Measurements from ENCODE around the gene STAC. TPM values are rescaled to one million over a fixed set of nuclear protein-coding genes. Genes with fewer than 3 reads are reported as not detected.
"Not testable (repeated sequence)": the region's sequence is repeated elsewhere in the genome, so short reads cannot be mapped to it uniquely, and the experiment has no call there.

STAC gene
- total RNA-seq, 2 donors from 2014 or later, result 42.5 to 62.3 TPM

DNA sequence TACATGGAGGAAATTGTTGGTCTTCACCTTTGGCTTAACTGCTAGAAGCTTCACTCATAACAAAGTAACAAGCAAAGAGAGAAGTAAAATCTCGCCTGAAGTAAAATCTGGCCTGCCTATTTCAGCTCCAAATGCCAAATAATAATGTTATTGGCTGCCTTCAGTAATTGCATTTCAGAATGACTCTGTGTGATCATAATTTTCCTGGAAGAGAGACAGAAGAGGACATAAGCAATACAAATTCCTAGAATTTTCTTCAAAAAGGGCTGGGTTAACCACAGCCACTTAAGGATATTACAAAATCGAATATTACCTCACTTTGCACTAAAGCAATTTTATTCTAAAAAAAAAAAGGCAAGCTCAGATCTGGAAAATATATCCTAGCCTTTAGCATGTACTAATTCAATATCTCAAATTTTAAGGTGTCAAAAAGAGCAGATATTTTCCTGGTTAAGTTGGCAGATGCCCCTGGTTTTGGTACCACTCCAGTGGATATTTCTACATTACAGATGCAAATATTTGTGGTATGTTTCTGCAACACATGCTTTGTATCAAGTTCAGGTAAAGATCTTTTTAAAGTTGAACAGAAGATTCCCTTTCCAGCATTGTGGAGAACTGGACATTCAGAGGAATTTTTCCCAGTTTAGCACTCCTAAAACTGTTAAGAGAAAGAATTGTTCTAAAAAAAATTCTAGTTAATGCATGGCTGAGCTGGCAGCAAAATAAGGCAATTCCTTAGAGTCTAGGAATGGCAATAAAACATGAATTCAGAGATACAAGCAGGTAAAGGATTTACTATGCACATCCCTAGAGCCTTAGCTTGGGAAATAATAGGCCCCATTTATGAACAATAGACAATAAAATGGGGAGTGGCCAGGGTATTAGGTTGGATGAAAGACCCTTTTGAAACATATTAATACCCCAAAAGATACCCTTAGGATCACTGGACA, 116.7 kb downstream of the STAC start:
- DNase-seq (ENCODE audit: low spot score), result no peak
- Histone ChIP-seq H3K4me1 (ENCODE audit: control insufficient read depth in 1 of 2, low read depth in 2 of 2) (peaks cover 16 to 26% of the 10 kb centered on the region in 2 donors), H3K9me3 (no peaks in the 10 kb centered on the region), H3K27ac (peak overlapping the region in 1 of 2 donors; percentile 10), H3K4me3 (no peak overlapping the region), H3K27me3 (replicated peaks; ENCODE audit: insufficient read depth) (no peaks in the 10 kb centered on the region), H3K36me3 (no peaks in the 10 kb centered on the region)
- TF ChIP-seq CTCF (IDR thresholded peaks at IDR 0.05), result no peak
- no peak for ATAC-seq (ENCODE audit: insufficient number of reproducible peaks, low FRiP score, low read depth)

GRCh38 chr3:36500053-36500452, 119.7 kb downstream of the STAC start:
- not testable (repeated sequence) for H3K27me3 ChIP-seq (replicated peaks; ENCODE audit: insufficient read depth); H3K9me3 ChIP-seq; H3K36me3 ChIP-seq; ATAC-seq (ENCODE audit: insufficient number of reproducible peaks, low FRiP score, low read depth); DNase-seq (ENCODE audit: low spot score); H3K27ac ChIP-seq; H3K4me3 ChIP-seq
- H3K4me1 ChIP-seq (ENCODE audit: control insufficient read depth in 1 of 2, low read depth in 2 of 2), result peaks cover 16 to 21% of the 10 kb centered on the region in 2 donors

DNA sequence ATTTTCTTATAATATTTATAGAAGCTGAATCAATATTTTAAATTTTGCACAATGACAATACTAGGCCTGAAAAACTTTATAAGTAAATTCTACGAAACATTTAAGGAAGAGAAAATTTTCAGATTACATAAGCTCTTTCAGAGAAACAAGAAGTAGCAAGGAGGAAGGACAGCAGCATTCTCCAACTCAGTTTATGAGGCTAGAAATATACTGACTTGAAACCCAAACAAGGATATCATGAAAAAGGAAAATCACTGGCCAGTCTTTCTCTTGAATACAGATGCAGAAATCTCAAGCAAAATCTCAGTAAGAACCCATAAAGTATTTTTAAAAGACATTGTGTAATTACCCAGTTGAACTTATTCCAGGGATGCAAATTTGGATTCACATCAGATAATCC, 121.3 kb downstream of the STAC start:
- peaks cover 9% of the 10 kb centered on the region in 2 donors for H3K4me1 ChIP-seq (ENCODE audit: control insufficient read depth in 1 of 2, low read depth in 2 of 2)
- H3K9me3 ChIP-seq, result no peaks in the 10 kb centered on the region
- DNase-seq (ENCODE audit: low spot score), result no peak
- H3K4me3 ChIP-seq, result no peak overlapping the region
- H3K27me3 ChIP-seq (replicated peaks; ENCODE audit: insufficient read depth), result no peaks in the 10 kb centered on the region
- peaks cover 4% of the 10 kb centered on the region for H3K36me3 ChIP-seq
- no peak overlapping the region for H3K27ac ChIP-seq
- TF ChIP-seq CTCF (IDR thresholded peaks at IDR 0.05), result no peak
- no peak for ATAC-seq (ENCODE audit: insufficient number of reproducible peaks, low FRiP score, low read depth)

- Histone ChIP-seq H3K27ac (no peak overlapping the region), H3K27me3 (replicated peaks; ENCODE audit: insufficient read depth) (no peaks in the 10 kb centered on the region), H3K4me3 (no peak overlapping the region), H3K9me3 (no peaks in the 10 kb centered on the region), H3K4me1 (ENCODE audit: control insufficient read depth in 1 of 2, low read depth in 2 of 2) (no peaks in the 10 kb centered on the region), H3K36me3 (peaks cover 8% of the 10 kb centered on the region)
- ATAC-seq (ENCODE audit: insufficient number of reproducible peaks, low FRiP score, low read depth) (no peak), DNase-seq (ENCODE audit: low spot score) (no peak)
- no peak for TF ChIP-seq CTCF (IDR thresholded peaks at IDR 0.05)
Observed at GRCh38 chr3:36505393-36505792, 125.1 kb downstream of the STAC start.

DNA sequence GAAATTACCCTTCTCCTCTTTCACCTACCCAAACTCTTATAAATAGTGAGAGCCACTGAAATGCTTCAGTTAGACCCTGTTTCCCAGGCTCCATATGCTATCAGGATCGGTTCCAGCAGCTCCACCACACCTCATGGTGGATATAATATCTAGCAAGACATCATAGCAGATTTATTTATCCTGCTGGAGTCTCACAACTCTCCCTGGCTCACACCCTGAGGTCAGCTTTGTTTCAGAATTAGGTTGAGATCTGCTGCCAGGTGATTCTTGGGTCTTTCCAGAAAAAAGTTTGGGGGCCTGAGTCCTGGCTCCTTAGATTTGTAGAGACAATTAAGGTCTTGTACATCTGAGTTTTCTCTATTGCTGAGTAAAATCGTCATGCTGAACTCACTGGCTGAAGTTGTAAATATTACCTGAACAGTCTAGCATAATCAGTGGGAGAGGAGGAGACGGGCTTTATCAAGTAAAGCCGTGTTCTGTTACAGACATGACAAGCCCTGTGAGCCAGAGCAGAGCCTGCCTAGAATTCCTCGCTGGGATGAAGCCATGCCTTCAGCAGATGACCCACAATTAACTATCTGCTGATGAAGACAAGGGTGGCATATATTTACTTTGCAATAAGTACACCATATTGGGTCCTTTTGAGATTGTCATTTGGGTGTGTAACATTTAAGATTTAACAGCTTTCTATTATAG, 131.6 kb downstream of the STAC start:
- no peak overlapping the region for H3K27ac ChIP-seq

More for the DNA sequence above, 131.6 kb downstream of the STAC start:
- peaks cover 4% of the 10 kb centered on the region for H3K36me3 ChIP-seq
- DNase-seq (ENCODE audit: low spot score), result no peak
- no peaks in the 10 kb centered on the region for H3K27me3 ChIP-seq (replicated peaks; ENCODE audit: insufficient read depth)
- no peak overlapping the region for H3K4me3 ChIP-seq
- no peaks in the 10 kb centered on the region for H3K9me3 ChIP-seq
- no peaks in the 10 kb centered on the region for H3K4me1 ChIP-seq (ENCODE audit: control insufficient read depth in 1 of 2, low read depth in 2 of 2)
- no peak for TF ChIP-seq CTCF (IDR thresholded peaks at IDR 0.05)
- no peak for ATAC-seq (ENCODE audit: insufficient number of reproducible peaks, low FRiP score, low read depth)

Measured in thoracic aorta (tissue), 2 donors.